Naive thymus-derived CD8-positive, alpha-beta T cell (primary cell): ENCODE data around the gene ROBO1. TPM values are rescaled to one million over a fixed set of nuclear protein-coding genes. Genes with fewer than 3 reads are reported as not detected.
A peak's percentile ranks its signal among the peaks of the same experiment; 100 is the strongest.

Experiments
- ATAC-seq, 2 donors: fragments of 150-1000 bp; cut with Tn5 transposase in 1 of 2; sonication (Bioruptor Pico), chemical (Tn5 transposase) in 1 of 2; 1 replicate in 1 of 2; 2 replicates in 1 of 2; pipeline ENCODE4 v1.10.0; 2021; ENCODE audit warnings: mild to moderate bottlenecking in 2 of 2, moderate library complexity in 2 of 2
- POLR2A ChIA-PET: fragments of 350-600 bp; sonication (Branson Sonifier 250); formaldehyde crosslinking; loops from one replicate; lab custom pipeline; 2021; ENCODE audit warnings: antibody characterized with exemption; lab: Charles Lee
- DNase-seq, 10 donors: peaks; one replicate each; pipeline versions ENCODE4 v3.0.0 to v3.0.0-alpha.2; 2020 to 2022
- H3K27ac Mint-ChIP-seq, 10 donors: one replicate each; pipeline ENCODE4 v1.8.0; 2020 to 2022; ENCODE audit warnings: mild to moderate bottlenecking in 10 of 10, mixed read lengths in 10 of 10, moderate library complexity in 4 of 10, inconsistent platforms in 1 of 10
- H3K27me3 Mint-ChIP-seq, 5 donors: one replicate each; pipeline ENCODE4 v1.8.0; 2021 to 2022; ENCODE audit warnings: mixed read lengths in 5 of 5
- H3K36me3 Mint-ChIP-seq, 3 donors: one replicate each; pipeline ENCODE4 v1.8.0; 2020 to 2022; ENCODE audit warnings: mixed read lengths in 3 of 3, mild to moderate bottlenecking in 2 of 3, inconsistent platforms in 1 of 3
- H3K4me1 Mint-ChIP-seq, 4 donors: one replicate each; pipeline ENCODE4 v1.8.0; 2021 to 2022; ENCODE audit warnings: mixed read lengths in 4 of 4
- H3K4me3 Mint-ChIP-seq, 10 donors: one replicate each; pipeline ENCODE4 v1.8.0; 2020 to 2022; ENCODE audit warnings: mild to moderate bottlenecking in 10 of 10, mixed read lengths in 10 of 10, moderate library complexity in 6 of 10, inconsistent platforms in 1 of 10
- H3K9me3 Mint-ChIP-seq, 9 donors: one replicate each; pipeline ENCODE4 v1.8.0; 2020 to 2022; ENCODE audit warnings: mixed read lengths in 9 of 9, mild to moderate bottlenecking in 3 of 9, inconsistent platforms in 1 of 9, moderate library complexity in 1 of 9
- polyA plus RNA-seq, 3 donors: library from polyadenylated mRNA; unstranded; fragments of 300-500 nt; fragmentation: Illumina TruSeq; gene quantifications; one replicate each; pipeline ENCODE4 v1.2.3, GENCODE V29; 2021
- total RNA-seq, 8 experiments: library from RNA in 2 of 8; stranded (reverse) in 2 of 8; gene quantifications; one replicate each; pipeline ENCODE4 v1.2.3 and lab custom pipeline; 2021 to 2026

ROBO1 gene
- total and polyA plus RNA-seq, 5 experiments from 2014 or later, result 2.3 to 16.3 (median 12.5) TPM

- H3K36me3 Mint-ChIP-seq, result peaks cover 0 to 2% (median 0%) of the 10 kb centered on the region in 3 donors
- POLR2A ChIA-PET, result no interaction called here
- no peaks in the 10 kb centered on the region for H3K27me3 Mint-ChIP-seq
- ATAC-seq, result no peak
- H3K4me3 Mint-ChIP-seq, result no peak overlapping the region
- H3K27ac Mint-ChIP-seq, result no peak overlapping the region
- H3K4me1 Mint-ChIP-seq, result no peaks in the 10 kb centered on the region
- DNase-seq, result no peak
- peaks cover 0 to 12% (median 2%) of the 10 kb centered on the region in 9 donors for H3K9me3 Mint-ChIP-seq
Observed at GRCh38 chr3:79109754-79110153, 658.0 kb downstream of the ROBO1 start.

GRCh38 chr3:79103307-79103706 is 664.5 kb downstream of the ROBO1 start:
- POLR2A ChIA-PET, result no interaction called here
- Mint-ChIP-seq H3K9me3 (peaks cover 0 to 14% (median 0%) of the 10 kb centered on the region in 9 donors), H3K36me3 (no peaks in the 10 kb centered on the region), H3K4me1 (no peaks in the 10 kb centered on the region), H3K4me3 (no peak overlapping the region), H3K27me3 (no peaks in the 10 kb centered on the region), H3K27ac (no peak overlapping the region)
- ATAC-seq, result no peak
- no peak for DNase-seq

DNA sequence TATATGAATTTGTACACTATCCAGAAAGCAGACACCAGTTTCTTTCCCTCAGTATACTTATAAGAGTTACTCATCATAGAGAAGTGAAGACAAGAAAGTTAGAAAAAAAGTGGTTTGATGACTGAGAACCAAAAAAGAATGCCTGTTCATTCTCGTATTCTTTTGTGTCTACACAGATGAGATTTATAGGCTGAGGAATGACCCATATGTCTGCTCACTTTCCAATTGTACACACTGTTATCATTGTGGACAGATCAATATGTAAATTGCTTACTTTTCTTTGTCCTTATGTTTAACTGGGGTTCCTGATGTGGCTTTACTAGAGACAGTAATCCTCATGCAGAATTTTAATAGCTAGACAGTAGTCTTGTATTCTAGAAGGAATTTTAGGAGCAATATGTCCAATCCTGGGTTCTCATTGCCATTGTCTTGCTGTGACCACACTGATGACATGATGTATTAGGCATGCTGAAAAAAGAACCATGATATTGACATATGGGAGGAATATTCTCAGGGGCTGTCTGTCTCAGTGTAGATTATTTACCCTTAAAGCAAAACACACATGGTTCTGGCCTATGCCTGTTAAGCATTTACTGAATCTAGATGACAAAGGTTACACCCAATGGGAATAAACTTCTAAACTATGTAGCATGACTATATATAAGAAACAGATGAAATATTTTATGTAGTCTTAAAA is 669.7 kb downstream of the ROBO1 start:
- Mint-ChIP-seq H3K9me3 (peaks cover 0 to 3% (median 2%) of the 10 kb centered on the region in 9 donors), H3K4me3 (no peak overlapping the region), H3K27me3 (no peaks in the 10 kb centered on the region), H3K27ac (no peak overlapping the region), H3K36me3 (no peaks in the 10 kb centered on the region), H3K4me1 (no peaks in the 10 kb centered on the region)
- no peak for DNase-seq
- POLR2A ChIA-PET, result no interaction called here
- ATAC-seq, result no peak

DNA sequence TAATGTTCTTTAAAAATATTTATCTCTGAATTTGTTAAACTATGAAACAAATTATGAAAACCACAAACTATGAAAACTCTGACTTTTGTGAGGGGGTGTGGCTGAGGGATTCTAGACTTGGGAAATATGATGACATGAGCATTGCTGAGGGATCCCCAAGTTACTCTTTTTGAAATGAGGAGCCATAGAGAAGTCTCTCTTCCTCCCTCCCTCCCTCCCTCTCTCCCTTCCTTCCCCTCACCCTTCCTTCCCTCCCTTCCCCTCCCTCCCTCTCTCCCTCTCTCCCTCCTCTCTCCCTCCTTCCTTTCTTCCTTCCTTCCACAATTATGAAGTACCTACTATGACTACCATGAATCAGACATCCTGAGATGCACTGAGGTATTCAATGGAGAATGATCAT is 673.1 kb downstream of the ROBO1 start:
- no peak for DNase-seq
- H3K9me3 Mint-ChIP-seq, result peaks cover 0 to 13% (median 3%) of the 10 kb centered on the region in 9 donors
- no peaks in the 10 kb centered on the region for H3K4me1 Mint-ChIP-seq
- H3K27ac Mint-ChIP-seq, result no peak overlapping the region
- ATAC-seq, result no peak
- no peaks in the 10 kb centered on the region for H3K36me3 Mint-ChIP-seq
- POLR2A ChIA-PET, result no interaction called here
- H3K4me3 Mint-ChIP-seq, result no peak overlapping the region
- no peaks in the 10 kb centered on the region for H3K27me3 Mint-ChIP-seq

DNA sequence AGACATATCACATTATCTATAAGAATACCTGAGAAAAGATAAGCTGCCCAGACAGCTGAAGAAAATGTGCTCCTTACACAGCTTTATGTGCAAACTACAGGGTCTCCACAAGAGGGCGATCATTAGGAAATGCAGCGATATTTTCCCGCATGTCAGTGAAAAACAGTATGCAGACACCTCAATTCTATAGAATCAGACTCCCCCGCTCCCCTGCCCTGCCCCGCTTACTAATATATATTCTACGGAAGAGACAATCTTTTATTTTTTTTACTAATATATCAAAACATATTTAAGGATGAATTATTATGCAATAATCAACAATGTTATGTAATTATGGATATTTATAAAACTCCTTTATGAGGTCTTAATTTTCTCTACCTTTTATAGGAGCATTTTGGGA is 681.3 kb downstream of the ROBO1 start:
- POLR2A ChIA-PET, result no interaction called here

GRCh38 chr3:79085171-79085570 is 682.6 kb downstream of the ROBO1 start:
- H3K27ac Mint-ChIP-seq, result no peak overlapping the region
- no peaks in the 10 kb centered on the region for H3K27me3 Mint-ChIP-seq
- POLR2A ChIA-PET, result no interaction called here
- peaks cover 0 to 1% (median 0%) of the 10 kb centered on the region in 9 donors for H3K9me3 Mint-ChIP-seq
- H3K4me3 Mint-ChIP-seq, result no peak overlapping the region
- H3K4me1 Mint-ChIP-seq, result no peaks in the 10 kb centered on the region
- no peak for DNase-seq
- no peak for ATAC-seq
- no peaks in the 10 kb centered on the region for H3K36me3 Mint-ChIP-seq

More for the DNA sequence above, 681.3 kb downstream of the ROBO1 start:
- Mint-ChIP-seq H3K36me3 (no peaks in the 10 kb centered on the region), H3K4me3 (no peak overlapping the region), H3K4me1 (no peaks in the 10 kb centered on the region), H3K27me3 (no peaks in the 10 kb centered on the region), H3K27ac (no peak overlapping the region), H3K9me3 (peaks cover 0 to 4% (median 0%) of the 10 kb centered on the region in 9 donors)
- ATAC-seq (no peak), DNase-seq (peak in 4 of 10 donors; percentile 2 to 25 (median 8))

- no peak overlapping the region for H3K4me3 Mint-ChIP-seq
- H3K9me3 Mint-ChIP-seq, result peaks cover 0 to 3% (median 0%) of the 10 kb centered on the region in 9 donors
- H3K27ac Mint-ChIP-seq, result no peak overlapping the region
- no peaks in the 10 kb centered on the region for H3K36me3 Mint-ChIP-seq
- POLR2A ChIA-PET, result no interaction called here
- DNase-seq, result no peak
- no peak for ATAC-seq
- no peaks in the 10 kb centered on the region for H3K27me3 Mint-ChIP-seq
- H3K4me1 Mint-ChIP-seq, result no peaks in the 10 kb centered on the region
Observed at GRCh38 chr3:79081335-79081734, 686.5 kb downstream of the ROBO1 start.

DNA sequence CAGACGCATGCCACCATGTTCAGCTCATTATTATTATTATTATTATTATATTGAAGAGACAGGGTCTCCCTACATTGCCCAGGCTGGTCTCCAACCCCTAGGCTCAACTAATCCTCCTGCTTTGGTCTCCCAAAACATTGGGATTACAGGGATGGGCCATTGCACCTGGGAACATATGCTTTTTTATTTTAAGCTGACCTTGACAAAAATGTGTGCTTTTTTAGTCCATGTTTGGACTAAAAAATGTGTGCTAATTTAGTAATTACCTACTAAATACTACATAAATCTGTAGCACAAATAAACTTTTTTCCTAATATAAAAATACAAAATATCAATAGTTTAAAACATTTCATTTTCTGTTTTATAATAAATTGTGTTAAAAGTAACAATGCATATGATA is 693.2 kb downstream of the ROBO1 start:
- POLR2A ChIA-PET, result no interaction called here
- ATAC-seq (no peak), DNase-seq (no peak)
- Mint-ChIP-seq H3K4me3 (no peak overlapping the region), H3K9me3 (peaks cover 0 to 3% (median 0%) of the 10 kb centered on the region in 9 donors), H3K4me1 (no peaks in the 10 kb centered on the region), H3K27ac (no peak overlapping the region), H3K27me3 (no peaks in the 10 kb centered on the region), H3K36me3 (no peaks in the 10 kb centered on the region)

DNA sequence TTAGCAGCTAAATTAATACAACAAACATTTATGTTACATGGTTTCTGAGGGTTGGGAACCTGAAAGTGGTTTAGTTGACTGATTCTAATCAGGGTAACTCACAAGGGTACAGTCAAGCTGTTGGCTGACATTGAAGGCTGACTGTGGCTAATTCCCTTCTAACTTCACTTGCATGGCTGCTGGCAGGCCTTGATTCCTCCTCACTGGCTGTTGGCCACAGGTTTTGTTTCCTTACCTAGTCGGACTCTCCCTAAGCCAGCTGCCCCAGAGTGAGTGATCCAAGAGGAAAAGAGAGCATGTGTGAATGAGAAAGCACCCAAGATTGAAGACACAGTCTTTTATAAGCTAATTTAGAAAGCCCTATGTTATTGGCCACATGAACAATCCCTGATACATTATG is 700.1 kb downstream of the ROBO1 start:
- no peak overlapping the region for H3K27ac Mint-ChIP-seq
- H3K4me1 Mint-ChIP-seq, result no peaks in the 10 kb centered on the region
- H3K36me3 Mint-ChIP-seq, result no peaks in the 10 kb centered on the region
- ATAC-seq (no peak), DNase-seq (no peak)
- no peaks in the 10 kb centered on the region for H3K27me3 Mint-ChIP-seq
- H3K9me3 Mint-ChIP-seq, result peaks cover 0 to 21% (median 3%) of the 10 kb centered on the region in 9 donors
- H3K4me3 Mint-ChIP-seq, result no peak overlapping the region
- POLR2A ChIA-PET, result no interaction called here

DNA sequence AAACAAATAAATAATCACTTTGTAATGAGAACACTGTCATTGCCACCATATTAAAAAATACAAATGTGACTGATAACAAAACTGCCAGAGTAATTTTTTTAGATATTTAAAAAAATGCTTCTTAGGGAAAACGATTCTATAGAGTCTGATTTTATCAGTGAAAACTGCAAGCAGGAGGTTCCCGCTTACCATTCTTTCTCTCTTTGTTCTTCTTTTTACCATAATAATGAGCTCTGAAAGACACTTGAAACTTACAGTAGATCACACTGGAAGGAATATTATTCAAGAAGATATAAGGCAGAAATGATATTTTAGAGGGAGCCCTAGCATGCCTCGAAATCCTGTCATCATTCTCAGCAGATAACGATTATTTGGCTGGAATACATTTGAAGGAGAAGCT is 701.3 kb downstream of the ROBO1 start:
- Mint-ChIP-seq H3K27me3 (no peaks in the 10 kb centered on the region), H3K4me1 (no peaks in the 10 kb centered on the region), H3K36me3 (no peaks in the 10 kb centered on the region), H3K9me3 (peaks cover 1 to 25% (median 7%) of the 10 kb centered on the region in 9 donors), H3K27ac (no peak overlapping the region), H3K4me3 (no peak overlapping the region)
- POLR2A ChIA-PET, result no interaction called here
- DNase-seq (no peak), ATAC-seq (no peak)

DNA sequence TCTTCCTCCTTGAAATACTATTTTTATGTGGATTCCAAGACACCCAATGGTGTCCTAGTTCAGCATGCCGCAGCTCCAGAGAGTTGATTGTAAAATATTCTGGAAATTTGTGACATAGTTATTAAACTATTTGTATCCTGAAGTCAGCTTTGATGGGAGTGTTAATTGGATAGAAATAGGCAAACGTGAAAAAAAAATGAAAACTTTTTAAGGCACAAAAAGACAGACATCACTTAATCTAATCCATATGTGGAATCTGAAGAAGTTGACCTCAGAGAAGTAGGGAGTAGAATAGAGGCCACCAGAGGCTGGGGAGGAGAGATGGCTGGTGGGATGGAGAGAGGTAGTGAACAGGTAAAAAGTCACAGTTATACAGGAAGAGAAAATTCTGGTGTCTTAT is 704.2 kb downstream of the ROBO1 start:
- no peaks in the 10 kb centered on the region for H3K4me1 Mint-ChIP-seq
- ATAC-seq (no peak), DNase-seq (no peak)
- H3K27me3 Mint-ChIP-seq, result no peaks in the 10 kb centered on the region
- H3K9me3 Mint-ChIP-seq, result peaks cover 0 to 31% (median 11%) of the 10 kb centered on the region in 9 donors
- H3K4me3 Mint-ChIP-seq, result no peak overlapping the region
- no peak overlapping the region for H3K27ac Mint-ChIP-seq
- H3K36me3 Mint-ChIP-seq, result peaks cover 0 to 3% (median 0%) of the 10 kb centered on the region in 3 donors
- POLR2A ChIA-PET, result no interaction called here

DNA sequence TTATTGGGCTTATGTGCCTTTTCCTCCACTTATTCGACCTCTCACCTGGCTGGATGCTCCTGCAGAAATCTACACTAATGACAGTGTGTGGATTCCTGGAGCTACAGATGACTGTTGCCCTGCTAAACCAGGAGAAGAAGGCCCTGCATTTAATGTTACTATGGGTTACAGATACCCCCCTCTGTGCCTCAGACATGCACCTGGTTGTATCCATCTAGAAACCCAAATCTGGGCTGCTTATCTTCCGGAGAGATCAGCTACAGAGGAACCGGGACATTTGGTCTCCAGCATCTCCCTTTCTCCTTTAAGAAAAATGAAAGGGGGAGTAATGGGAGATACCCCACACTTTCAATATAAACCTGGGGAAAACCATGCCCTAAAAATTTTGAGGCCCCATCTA is 710.0 kb downstream of the ROBO1 start:
- DNase-seq, result no peak
- no peak for ATAC-seq
- peaks cover 0 to 2% (median 0%) of the 10 kb centered on the region in 5 donors for H3K27me3 Mint-ChIP-seq
- no peaks in the 10 kb centered on the region for H3K4me1 Mint-ChIP-seq
- POLR2A ChIA-PET, result no interaction called here
- H3K36me3 Mint-ChIP-seq, result peaks cover 0 to 21% (median 0%) of the 10 kb centered on the region in 3 donors
- no peak overlapping the region for H3K4me3 Mint-ChIP-seq
- H3K9me3 Mint-ChIP-seq, result peaks cover 6 to 57% (median 29%) of the 10 kb centered on the region in 9 donors
- H3K27ac Mint-ChIP-seq, result no peak overlapping the region

DNA sequence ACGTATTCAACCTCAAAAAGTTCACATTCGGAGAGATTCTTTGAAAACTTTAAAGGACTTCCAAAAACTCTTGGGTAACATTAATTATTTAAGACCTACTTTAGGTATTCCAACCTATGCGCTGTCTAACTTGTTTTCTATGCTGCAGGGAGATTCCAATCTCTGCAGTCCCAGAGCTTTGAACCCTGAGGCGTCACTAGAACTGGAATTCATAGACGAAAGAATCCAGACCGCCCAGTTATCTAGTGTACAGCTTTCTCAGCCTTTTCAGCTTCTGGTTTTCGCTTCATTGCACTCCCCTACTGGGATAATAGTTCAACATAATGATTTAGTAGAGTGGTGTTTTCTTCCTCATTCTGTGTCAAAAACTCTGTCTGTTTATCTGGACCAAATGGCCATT is 711.3 kb downstream of the ROBO1 start:
- no peak overlapping the region for H3K4me3 Mint-ChIP-seq
- no peaks in the 10 kb centered on the region for H3K4me1 Mint-ChIP-seq
- H3K9me3 Mint-ChIP-seq, result peaks cover 6 to 56% (median 38%) of the 10 kb centered on the region in 9 donors
- POLR2A ChIA-PET, result no interaction called here
- no peak for ATAC-seq
- no peak overlapping the region for H3K27ac Mint-ChIP-seq
- peaks cover 0 to 24% (median 0%) of the 10 kb centered on the region in 3 donors for H3K36me3 Mint-ChIP-seq
- peaks cover 0 to 2% (median 0%) of the 10 kb centered on the region in 5 donors for H3K27me3 Mint-ChIP-seq
- DNase-seq, result no peak
